OCI-LY3 (cell line): Measurements from ENCODE around the gene ITGBL1.

Experiments used
- H2AFZ ChIP-seq: fragments of 200-600, 300-600 bp; shearing (Covaris generic); 2 replicates; pipeline ENCODE4 v1.6.0; 2014; ENCODE audit warnings: antibody characterized with exemption, low read depth, low read length
- H3K27ac ChIP-seq: fragments of 200-600, 300-600 bp; sonication (generic); 2 replicates; pipeline ENCODE4 v1.5.1; 2014; ENCODE audit warnings: mild to moderate bottlenecking, low read length, moderate library complexity, mixed read lengths
- H3K27me3 ChIP-seq: fragments of 200-600, 300-600 bp; sonication (generic); 2 replicates; pipeline ENCODE4 v1.6.1; 2014; ENCODE audit warnings: low read depth, low read length, mixed read lengths
- H3K36me3 ChIP-seq: fragments of 200-600, 300-600 bp; sonication (generic); replicated peaks from 2 replicates; pipeline ENCODE3; 2014; ENCODE audit warnings: low read depth, low read length, mixed read lengths
- H3K4me1 ChIP-seq: fragments of 300-600, 200-600 bp; sonication (generic); 2 replicates; pipeline ENCODE4 v1.6.1; 2014; ENCODE audit warnings: low read length, mixed read lengths
- H3K4me2 ChIP-seq: fragments of 200-600, 300-600 bp; sonication (generic); 2 replicates; pipeline ENCODE4 v1.6.1; 2014; ENCODE audit warnings: low read length, mixed read lengths
- H3K4me3 ChIP-seq: fragments of 300-600, 200-600 bp; sonication (generic); 2 replicates; pipeline ENCODE4 v1.5.1; 2014; ENCODE audit warnings: antibody characterized with exemption, mild to moderate bottlenecking, low read length, moderate library complexity
- H3K79me2 ChIP-seq: fragments of 300-600, 200-600 bp; shearing (Covaris generic); 2 replicates; pipeline ENCODE4 v1.6.1; 2014; ENCODE audit warnings: mild to moderate bottlenecking, low read length, mixed read lengths
- H3K9ac ChIP-seq: fragments of 300-600, 200-600 bp; shearing (Covaris generic); 2 replicates; pipeline ENCODE4 v1.6.0; 2014; ENCODE audit warnings: mild to moderate bottlenecking, low read length, moderate library complexity
- H3K9me3 ChIP-seq: fragments of 200-600, 300-600 bp; shearing (Covaris generic); 2 replicates; pipeline ENCODE4 v1.6.1; 2014; ENCODE audit warnings: low read length, mixed read lengths; ENCODE audit not compliant: insufficient read depth
- H4K20me1 ChIP-seq: fragments of 200-600, 300-600 bp; sonication (generic); 2 replicates; pipeline ENCODE4 v1.6.1; 2016; ENCODE audit warnings: low read length, mixed read lengths; ENCODE audit not compliant: insufficient read depth
- EZH2phosphoT487 ChIP-seq: fragments of 200-600 bp; shearing (Covaris generic); IDR thresholded peaks from 2 replicates; pipeline ENCODE4 v1.6.1; 2018; ENCODE audit warnings: antibody characterized with exemption, mixed run types, low read depth
- TF ChIP-seq, protein P1 (sequence below): fragments of 200-600, 300-600 bp; sonication (generic); IDR thresholded peaks from 2 replicates; pipeline ENCODE4 v1.5.1; 2014; ENCODE audit warnings: antibody characterized with exemption, low read length, low read depth

Gene ITGBL1

DNA sequence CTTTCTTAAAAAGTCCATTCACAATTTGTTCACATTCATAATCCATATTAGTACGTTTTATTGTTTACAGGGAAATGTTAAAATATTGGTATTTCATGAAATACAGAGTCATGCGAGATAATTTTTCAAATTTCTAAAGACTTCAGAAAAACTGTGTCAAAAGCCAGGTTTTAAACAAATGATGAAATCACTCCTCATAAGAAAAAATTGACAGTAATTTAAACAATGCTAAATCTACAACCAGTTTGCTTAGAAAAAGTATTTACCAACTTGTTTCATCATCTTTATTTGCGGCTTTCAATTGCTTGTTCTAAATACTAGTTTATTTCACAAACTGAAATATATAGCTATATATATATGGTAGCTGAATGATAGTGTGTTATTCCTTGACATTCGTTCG is 35.0 kb upstream of the ITGBL1 start:
- Histone ChIP-seq H3K9ac (no peak overlapping the region), H2AFZ (no peak overlapping the region)
- no peak for TF ChIP-seq EZH2phosphoT487
- TF ChIP-seq, protein P1, sequence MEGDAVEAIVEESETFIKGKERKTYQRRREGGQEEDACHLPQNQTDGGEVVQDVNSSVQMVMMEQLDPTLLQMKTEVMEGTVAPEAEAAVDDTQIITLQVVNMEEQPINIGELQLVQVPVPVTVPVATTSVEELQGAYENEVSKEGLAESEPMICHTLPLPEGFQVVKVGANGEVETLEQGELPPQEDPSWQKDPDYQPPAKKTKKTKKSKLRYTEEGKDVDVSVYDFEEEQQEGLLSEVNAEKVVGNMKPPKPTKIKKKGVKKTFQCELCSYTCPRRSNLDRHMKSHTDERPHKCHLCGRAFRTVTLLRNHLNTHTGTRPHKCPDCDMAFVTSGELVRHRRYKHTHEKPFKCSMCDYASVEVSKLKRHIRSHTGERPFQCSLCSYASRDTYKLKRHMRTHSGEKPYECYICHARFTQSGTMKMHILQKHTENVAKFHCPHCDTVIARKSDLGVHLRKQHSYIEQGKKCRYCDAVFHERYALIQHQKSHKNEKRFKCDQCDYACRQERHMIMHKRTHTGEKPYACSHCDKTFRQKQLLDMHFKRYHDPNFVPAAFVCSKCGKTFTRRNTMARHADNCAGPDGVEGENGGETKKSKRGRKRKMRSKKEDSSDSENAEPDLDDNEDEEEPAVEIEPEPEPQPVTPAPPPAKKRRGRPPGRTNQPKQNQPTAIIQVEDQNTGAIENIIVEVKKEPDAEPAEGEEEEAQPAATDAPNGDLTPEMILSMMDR = no peak

DNA sequence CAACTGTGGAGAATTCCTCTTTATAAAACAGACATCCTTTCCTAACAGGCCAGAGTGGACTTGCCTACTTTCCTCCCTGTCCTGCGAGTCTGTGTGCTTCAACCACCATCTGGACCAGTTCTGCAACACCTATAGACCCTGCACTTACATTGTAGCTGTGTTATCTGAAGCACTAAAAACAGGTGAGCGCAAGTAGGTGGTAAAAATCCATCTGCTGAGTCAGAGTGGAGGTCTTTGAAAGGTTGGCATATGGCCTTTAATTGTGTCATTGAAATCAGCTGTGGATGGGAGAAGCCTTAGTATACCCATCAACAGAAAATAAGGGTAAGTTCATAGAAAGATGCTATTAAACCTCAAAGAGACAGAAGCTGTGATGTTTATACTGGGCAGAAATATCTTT is 28.6 kb upstream of the ITGBL1 start:
- Histone ChIP-seq H3K79me2 (no peaks in the 10 kb centered on the region), H2AFZ (no peak overlapping the region)

More for the DNA sequence above, 35.0 kb upstream of the ITGBL1 start:
- no peaks in the 10 kb centered on the region for H3K36me3 ChIP-seq
- no peak overlapping the region for H3K4me2 ChIP-seq
- no peaks in the 10 kb centered on the region for H3K27me3 ChIP-seq
- H3K9me3 ChIP-seq = no peaks in the 10 kb centered on the region
- no peaks in the 10 kb centered on the region for H3K4me1 ChIP-seq
- H3K79me2 ChIP-seq = no peaks in the 10 kb centered on the region
- H3K4me3 ChIP-seq = no peak overlapping the region
- H4K20me1 ChIP-seq = no peaks in the 10 kb centered on the region
- no peak overlapping the region for H3K27ac ChIP-seq

DNA sequence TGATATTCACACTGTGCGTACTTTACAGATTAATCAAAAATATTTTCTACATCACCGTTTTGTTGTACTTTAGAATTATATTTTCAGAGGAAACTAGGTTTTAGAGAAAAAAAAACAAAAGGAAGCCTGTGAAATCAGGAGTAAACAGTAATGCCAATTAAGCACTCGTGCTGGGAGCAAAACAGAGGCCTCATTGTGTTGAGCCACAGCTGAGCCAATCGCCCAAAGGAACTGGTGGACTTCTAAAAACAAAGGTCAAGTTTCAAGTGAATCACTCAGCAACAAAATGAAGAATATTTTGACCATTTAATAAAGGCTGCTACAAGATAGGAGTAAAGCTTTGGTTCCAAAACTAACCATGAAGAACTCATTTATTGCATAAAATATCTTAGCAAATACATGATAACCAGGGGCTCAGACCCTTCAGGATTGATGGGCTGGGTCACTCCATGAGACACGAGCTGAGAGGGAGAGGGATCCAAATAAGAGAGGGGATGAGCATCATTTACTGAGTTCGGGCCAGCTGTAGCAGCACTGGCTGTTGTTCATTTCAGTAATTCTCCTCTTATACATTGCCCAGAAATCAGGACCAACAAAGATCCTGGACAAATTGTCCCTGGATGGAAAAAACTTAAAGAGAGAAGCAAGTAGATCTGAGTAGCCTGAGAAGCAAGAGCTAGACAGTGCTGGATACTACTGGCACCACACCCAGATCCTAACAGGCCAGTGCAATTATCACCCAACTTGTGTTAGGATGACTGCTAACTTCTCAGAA is 27.9 kb upstream of the ITGBL1 start:
- H3K36me3 ChIP-seq = no peaks in the 10 kb centered on the region
- no peaks in the 10 kb centered on the region for H4K20me1 ChIP-seq
- H3K9me3 ChIP-seq = no peaks in the 10 kb centered on the region
- no peaks in the 10 kb centered on the region for H3K79me2 ChIP-seq
- no peak overlapping the region for H3K9ac ChIP-seq
- no peaks in the 10 kb centered on the region for H3K4me1 ChIP-seq
- H3K4me2 ChIP-seq = no peak overlapping the region
- H3K4me3 ChIP-seq = no peak overlapping the region
- no peak overlapping the region for H3K27ac ChIP-seq
- H3K27me3 ChIP-seq = 0 out of 2 replicates have a peak, but pooled peaks cover 3% of the 10 kb centered on the region
- H2AFZ ChIP-seq = no peak overlapping the region
- no peak for TF ChIP-seq EZH2phosphoT487
- TF ChIP-seq, protein P1 = no peak

More for the DNA sequence above, 28.6 kb upstream of the ITGBL1 start:
- Histone ChIP-seq H3K4me2 (no peak overlapping the region), H4K20me1 (no peaks in the 10 kb centered on the region), H3K4me3 (no peak overlapping the region), H3K36me3 (no peaks in the 10 kb centered on the region), H3K4me1 (no peaks in the 10 kb centered on the region), H3K27ac (no peak overlapping the region), H3K9ac (no peak overlapping the region), H3K27me3 (0 out of 2 replicates have a peak, but pooled peaks cover under 1% of the 10 kb centered on the region), H3K9me3 (no peaks in the 10 kb centered on the region)
- no peak for TF ChIP-seq EZH2phosphoT487
- TF ChIP-seq, protein P1 = no peak

DNA sequence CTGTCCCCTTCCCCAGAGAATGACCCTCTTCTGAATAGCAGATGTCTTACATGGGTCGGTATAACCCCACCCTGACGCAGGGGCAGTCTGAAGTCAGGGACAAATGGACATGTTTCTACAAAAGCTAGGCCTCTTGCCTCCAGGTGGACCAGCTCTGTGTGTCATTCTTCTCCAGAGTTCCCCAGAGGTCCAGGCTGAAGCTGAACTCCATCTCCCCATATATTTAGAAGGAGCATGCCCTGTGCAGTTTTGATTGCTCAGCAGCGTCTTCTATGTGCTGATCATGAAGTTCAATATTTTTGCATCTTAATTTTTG is 27.4 kb upstream of the ITGBL1 start:
- Histone ChIP-seq H3K9ac (no peak overlapping the region), H3K9me3 (no peaks in the 10 kb centered on the region), H4K20me1 (no peaks in the 10 kb centered on the region), H2AFZ (0 out of 2 replicates have a peak overlapping the region, but pooled peaks have one; percentile 5), H3K4me3 (no peak overlapping the region), H3K79me2 (no peaks in the 10 kb centered on the region), H3K4me1 (no peaks in the 10 kb centered on the region), H3K27me3 (0 out of 2 replicates have a peak, but pooled peaks cover 3% of the 10 kb centered on the region), H3K27ac (no peak overlapping the region), H3K4me2 (no peak overlapping the region), H3K36me3 (no peaks in the 10 kb centered on the region)
- TF ChIP-seq, protein P1 = no peak
- no peak for TF ChIP-seq EZH2phosphoT487
